ENCODE results near the gene CHD6.

DNA sequence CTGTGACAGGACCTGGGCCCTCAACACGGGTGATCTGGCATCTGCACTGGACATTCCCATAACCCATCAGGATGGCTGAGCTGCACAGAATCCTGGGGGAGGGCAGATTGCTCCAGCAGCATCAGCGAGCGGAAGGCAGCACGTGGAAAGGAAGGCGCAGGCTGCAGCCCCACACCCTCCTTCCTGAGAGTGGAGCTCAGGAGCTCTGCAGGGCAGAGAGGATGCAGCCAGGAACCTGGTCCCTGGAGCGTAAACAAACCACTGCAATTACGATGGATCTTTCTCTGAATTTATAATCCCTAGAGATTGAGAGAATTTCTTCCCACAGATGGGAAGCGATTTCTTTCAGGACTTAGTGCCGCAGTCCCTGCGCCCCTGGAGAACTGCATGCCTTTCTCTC lies 211.8 kb downstream of the CHD6 start:
- TF ChIP-seq, protein P1, sequence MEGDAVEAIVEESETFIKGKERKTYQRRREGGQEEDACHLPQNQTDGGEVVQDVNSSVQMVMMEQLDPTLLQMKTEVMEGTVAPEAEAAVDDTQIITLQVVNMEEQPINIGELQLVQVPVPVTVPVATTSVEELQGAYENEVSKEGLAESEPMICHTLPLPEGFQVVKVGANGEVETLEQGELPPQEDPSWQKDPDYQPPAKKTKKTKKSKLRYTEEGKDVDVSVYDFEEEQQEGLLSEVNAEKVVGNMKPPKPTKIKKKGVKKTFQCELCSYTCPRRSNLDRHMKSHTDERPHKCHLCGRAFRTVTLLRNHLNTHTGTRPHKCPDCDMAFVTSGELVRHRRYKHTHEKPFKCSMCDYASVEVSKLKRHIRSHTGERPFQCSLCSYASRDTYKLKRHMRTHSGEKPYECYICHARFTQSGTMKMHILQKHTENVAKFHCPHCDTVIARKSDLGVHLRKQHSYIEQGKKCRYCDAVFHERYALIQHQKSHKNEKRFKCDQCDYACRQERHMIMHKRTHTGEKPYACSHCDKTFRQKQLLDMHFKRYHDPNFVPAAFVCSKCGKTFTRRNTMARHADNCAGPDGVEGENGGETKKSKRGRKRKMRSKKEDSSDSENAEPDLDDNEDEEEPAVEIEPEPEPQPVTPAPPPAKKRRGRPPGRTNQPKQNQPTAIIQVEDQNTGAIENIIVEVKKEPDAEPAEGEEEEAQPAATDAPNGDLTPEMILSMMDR (conservative IDR thresholded peaks at IDR 0.05; ENCODE audit: low read length) = no peak
- no peak for TF ChIP-seq EZH2phosphoT487 (IDR thresholded peaks at IDR 0.05; ENCODE audit: borderline replicate concordance, low read depth, low read length)

Data from OCI-LY7 (cell line).